ENCODE results near the gene GRIA1.

Gene GRIA1

GRCh38 chr5:153777681-153778581, 287.5 kb downstream of the GRIA1 start:
- no peak for DNase-seq (ENCODE audit: low read depth in 2 of 3, low spot score in 2 of 3)

- no peak for DNase-seq (ENCODE audit: low read depth in 2 of 3, low spot score in 2 of 3)
Observed at GRCh38 chr5:153779836-153780235, 289.4 kb downstream of the GRIA1 start.

- no peak for DNase-seq (ENCODE audit: low read depth in 2 of 3, low spot score in 2 of 3)
Observed at GRCh38 chr5:153780876-153781705, 290.6 kb downstream of the GRIA1 start.

- no peak for DNase-seq (ENCODE audit: low read depth in 2 of 3, low spot score in 2 of 3)
Observed at GRCh38 chr5:153782589-153783361, 292.3 kb downstream of the GRIA1 start.

- no peak for DNase-seq (ENCODE audit: low read depth in 2 of 3, low spot score in 2 of 3)
Observed at GRCh38 chr5:153783362-153783658, 292.8 kb downstream of the GRIA1 start.

- no peak for DNase-seq (ENCODE audit: low read depth in 2 of 3, low spot score in 2 of 3)
Observed at GRCh38 chr5:153784277-153784676, 293.8 kb downstream of the GRIA1 start.

- DNase-seq (ENCODE audit: low read depth in 2 of 3, low spot score in 2 of 3) = no peak
Observed at GRCh38 chr5:153791339-153791738, 300.9 kb downstream of the GRIA1 start.

- no peak for DNase-seq (ENCODE audit: low read depth in 2 of 3, low spot score in 2 of 3)
Observed at GRCh38 chr5:153792305-153792704, 301.8 kb downstream of the GRIA1 start.

- DNase-seq (ENCODE audit: low read depth in 2 of 3, low spot score in 2 of 3) = no peak
Observed at GRCh38 chr5:153793699-153794098, 303.2 kb downstream of the GRIA1 start.

GRCh38 chr5:153794327-153794726, 303.9 kb downstream of the GRIA1 start:
- DNase-seq (ENCODE audit: low read depth in 2 of 3, low spot score in 2 of 3) = no peak

GRCh38 chr5:153796527-153796926, 306.1 kb downstream of the GRIA1 start:
- DNase-seq (ENCODE audit: low read depth in 2 of 3, low spot score in 2 of 3) = no peak

- DNase-seq (ENCODE audit: low read depth in 2 of 3, low spot score in 2 of 3) = no peak
Observed at GRCh38 chr5:153797484-153797883, 307.0 kb downstream of the GRIA1 start.

GRCh38 chr5:153798830-153799229, 308.4 kb downstream of the GRIA1 start:
- no peak for DNase-seq (ENCODE audit: low read depth in 2 of 3, low spot score in 2 of 3)

- DNase-seq (ENCODE audit: low read depth in 2 of 3, low spot score in 2 of 3) = no peak
Observed at GRCh38 chr5:153799466-153799865, 309.0 kb downstream of the GRIA1 start.

GRCh38 chr5:153802050-153802821, 311.8 kb downstream of the GRIA1 start:
- DNase-seq (ENCODE audit: low read depth in 2 of 3, low spot score in 2 of 3) = no peak

GRCh38 chr5:153807801-153808200, 317.3 kb downstream of the GRIA1 start:
- no peak for DNase-seq (ENCODE audit: low read depth in 2 of 3, low spot score in 2 of 3)

- no peak for DNase-seq (ENCODE audit: low read depth in 2 of 3, low spot score in 2 of 3)
Observed at GRCh38 chr5:153809166-153809565, 318.7 kb downstream of the GRIA1 start.

GRCh38 chr5:153813901-153814300, 323.4 kb downstream of the GRIA1 start:
- DNase-seq (ENCODE audit: low read depth in 2 of 3, low spot score in 2 of 3) = no peak

GRCh38 chr5:153816870-153817269, 326.4 kb downstream of the GRIA1 start:
- DNase-seq (ENCODE audit: low read depth in 2 of 3, low spot score in 2 of 3) = no peak

- DNase-seq (ENCODE audit: low read depth in 2 of 3, low spot score in 2 of 3) = no peak
Observed at GRCh38 chr5:153818626-153819025, 328.2 kb downstream of the GRIA1 start.

- no peak for DNase-seq (ENCODE audit: low read depth in 2 of 3, low spot score in 2 of 3)
Observed at GRCh38 chr5:153823036-153823435, 332.6 kb downstream of the GRIA1 start.
